Breast epithelium (tissue), 4 donors: Measurements from ENCODE around the gene GJB4. TPM values are rescaled to one million over a fixed set of nuclear protein-coding genes. Genes with fewer than 3 reads are reported as not detected.

Experiments used
- DNase-seq, 2 donors: peaks; one replicate each; pipeline ENCODE4 v3.0.0-alpha.2; 2019; ENCODE audit warnings: low spot score in 2 of 2
- H3K27ac ChIP-seq, 2 donors: fragments of 200-600 bp; sonication (generic) in 1 of 2; one replicate each; pipeline ENCODE4 v1.5.1; 2016 to 2019; ENCODE audit warnings: mild to moderate bottlenecking in 1 of 2
- H3K27me3 ChIP-seq, 2 donors: fragments of 200-600 bp; sonication (generic) in 1 of 2; one replicate each; pipeline versions ENCODE4 v1.5.1 to v1.6.0; 2017 to 2019; ENCODE audit warnings: control low read depth in 1 of 2, mild to moderate bottlenecking in 1 of 2
- H3K36me3 ChIP-seq: fragments of 200-600 bp; one replicate; pipeline ENCODE4 v1.5.1; 2019
- H3K4me1 ChIP-seq, 2 donors: fragments of 200-600 bp; sonication (generic); one replicate each; pipeline ENCODE4 v1.5.1; 2016 to 2019; ENCODE audit warnings: control low read depth in 1 of 2
- H3K4me3 ChIP-seq, 3 donors: fragments of 200-600 bp; sonication (generic); 1 replicate in 2 of 3; 2 replicates in 1 of 3; pipeline ENCODE4 v1.5.1; 2016 to 2019; ENCODE audit warnings: mild to moderate bottlenecking in 3 of 3, moderate library complexity in 2 of 3
- H3K9me3 ChIP-seq, 2 donors: fragments of 200-600 bp; sonication (generic) in 1 of 2; one replicate each; pipeline ENCODE4 v1.5.1; 2016 to 2019; ENCODE audit warnings: control low read depth in 1 of 2
- CTCF ChIP-seq, 3 donors: fragments of 450-650 bp; IDR thresholded peaks; one replicate each; pipeline ENCODE4 v1.5.1; 2016 to 2017; ENCODE audit warnings: antibody characterized with exemption in 3 of 3, mild to moderate bottlenecking in 3 of 3, moderate library complexity in 3 of 3
- POLR2A ChIP-seq: fragments of 450-650 bp; IDR thresholded peaks from one replicate; pipeline ENCODE4 v1.6.1; 2016; ENCODE audit warnings: antibody characterized with exemption, mild to moderate bottlenecking, moderate library complexity
- POLR2AphosphoS5 ChIP-seq, 3 donors: sonication (generic); formaldehyde crosslinking; IDR thresholded peaks; one replicate each; pipeline ENCODE4 v1.6.1; 2017; ENCODE audit warnings: antibody characterized with exemption in 3 of 3
- intact Hi-C: fragments of 100-400 bp; cut with DNase I; formaldehyde crosslinking; loops from one replicate; pipeline ENCODE4 v1.15.1; 2023; ENCODE audit warnings: low total_unique reads
- total RNA-seq, 3 donors: library from RNA; depleted of rRNA; stranded (reverse); fragments of >200 nt; gene quantifications; one replicate each; pipeline ENCODE4 v1.1.0, GENCODE V29; 2016

Gene GJB4
- total RNA-seq, 3 donors from 2014 or later = 0.15 TPM; not detected in 2

- no peak for DNase-seq
- intact Hi-C loops = no loop called here
- H3K4me3 ChIP-seq = no peak overlapping the region
- H3K27ac ChIP-seq = no peak overlapping the region
- TF ChIP-seq POLR2A (no peak), CTCF (IDR thresholded peaks at IDR 0.05) (no peak), POLR2AphosphoS5 (IDR thresholded peaks at IDR 0.05) (no peak)
- H3K4me1 ChIP-seq = no peaks in the 10 kb centered on the region
- H3K36me3 ChIP-seq = no peaks in the 10 kb centered on the region
- no peaks in the 10 kb centered on the region for H3K9me3 ChIP-seq
- peaks cover 0 to 5% of the 10 kb centered on the region in 2 donors for H3K27me3 ChIP-seq
Observed at GRCh38 chr1:34746785-34747637, 12.5 kb upstream of the GJB4 start.

- peaks cover 0 to 5% of the 10 kb centered on the region in 2 donors for H3K27me3 ChIP-seq
- intact Hi-C loops = no loop called here
- no peak overlapping the region for H3K4me3 ChIP-seq
- no peaks in the 10 kb centered on the region for H3K36me3 ChIP-seq
- no peak overlapping the region for H3K27ac ChIP-seq
- no peak for TF ChIP-seq POLR2A
- TF ChIP-seq CTCF (IDR thresholded peaks at IDR 0.05) = no peak
- no peak for DNase-seq
- no peaks in the 10 kb centered on the region for H3K4me1 ChIP-seq
- no peaks in the 10 kb centered on the region for H3K9me3 ChIP-seq
Observed at GRCh38 chr1:34747638-34747941, 11.9 kb upstream of the GJB4 start.

GRCh38 chr1:34749992-34750391, 9.5 kb upstream of the GJB4 start:
- no peaks in the 10 kb centered on the region for H3K36me3 ChIP-seq
- no peaks in the 10 kb centered on the region for H3K9me3 ChIP-seq
- peaks cover 0 to 5% of the 10 kb centered on the region in 2 donors for H3K27me3 ChIP-seq
- TF ChIP-seq POLR2A = no peak
- TF ChIP-seq POLR2AphosphoS5 (IDR thresholded peaks at IDR 0.05) = no peak
- no peak for TF ChIP-seq CTCF (IDR thresholded peaks at IDR 0.05)
- intact Hi-C loops = no loop called here
- H3K4me1 ChIP-seq = no peaks in the 10 kb centered on the region
- DNase-seq = no peak
- no peak overlapping the region for H3K4me3 ChIP-seq
- no peak overlapping the region for H3K27ac ChIP-seq

- Histone ChIP-seq H3K9me3 (no peaks in the 10 kb centered on the region), H3K4me3 (no peak overlapping the region), H3K27ac (no peak overlapping the region), H3K27me3 (peaks cover 0 to 5% of the 10 kb centered on the region in 2 donors), H3K4me1 (no peaks in the 10 kb centered on the region), H3K36me3 (no peaks in the 10 kb centered on the region)
- intact Hi-C loops = no loop called here
- TF ChIP-seq POLR2AphosphoS5 (IDR thresholded peaks at IDR 0.05) (no peak), CTCF (IDR thresholded peaks at IDR 0.05) (no peak), POLR2A (no peak)
- DNase-seq = no peak
Observed at GRCh38 chr1:34750610-34751009, 8.9 kb upstream of the GJB4 start.

- Histone ChIP-seq H3K27me3 (no peaks in the 10 kb centered on the region), H3K36me3 (no peaks in the 10 kb centered on the region), H3K4me3 (no peak overlapping the region), H3K4me1 (no peaks in the 10 kb centered on the region), H3K9me3 (no peaks in the 10 kb centered on the region), H3K27ac (no peak overlapping the region)
- DNase-seq = no peak
- no peak for TF ChIP-seq CTCF (IDR thresholded peaks at IDR 0.05)
- TF ChIP-seq POLR2A = no peak
- TF ChIP-seq POLR2AphosphoS5 (IDR thresholded peaks at IDR 0.05) = no peak
- intact Hi-C loops = no loop called here
Observed at GRCh38 chr1:34753163-34753562, 6.4 kb upstream of the GJB4 start.
